HG03159 (cell line): ENCODE measurements around the gene CADPS2.

Source experiments
- ATAC-seq: cut with Tn5 transposase; IDR thresholded peaks from one replicate; pipeline ENCODE4 v1.9.1; 2021; ENCODE audit warnings: mild to moderate bottlenecking, moderate library complexity; ENCODE audit not compliant: unreplicated experiment

The CADPS2 gene

DNA sequence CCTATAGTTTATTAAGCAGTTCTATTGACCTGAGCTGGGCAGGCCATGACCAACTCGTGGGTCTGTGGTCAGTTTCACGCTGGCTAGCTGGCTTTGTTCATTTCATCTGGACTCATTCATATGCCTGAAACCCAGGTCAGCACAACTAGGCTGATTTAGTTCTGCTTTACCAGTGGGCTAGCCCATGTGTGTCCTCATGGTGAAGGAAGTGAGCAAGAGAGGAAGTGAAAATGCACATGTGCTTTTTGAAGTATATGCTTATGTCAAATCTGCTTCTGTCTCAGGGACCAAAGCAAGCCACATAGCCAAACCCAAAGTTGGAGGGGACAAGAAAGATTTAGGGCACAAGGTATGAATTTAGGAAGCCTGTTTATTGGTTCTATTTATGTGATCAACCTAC is 341.8 kb downstream of the CADPS2 start:
- ATAC-seq = peak; percentile 95

- no peak for ATAC-seq
These were observed 342.4 kb downstream of the CADPS2 start for GRCh38 chr7:122543891-122544290.

DNA sequence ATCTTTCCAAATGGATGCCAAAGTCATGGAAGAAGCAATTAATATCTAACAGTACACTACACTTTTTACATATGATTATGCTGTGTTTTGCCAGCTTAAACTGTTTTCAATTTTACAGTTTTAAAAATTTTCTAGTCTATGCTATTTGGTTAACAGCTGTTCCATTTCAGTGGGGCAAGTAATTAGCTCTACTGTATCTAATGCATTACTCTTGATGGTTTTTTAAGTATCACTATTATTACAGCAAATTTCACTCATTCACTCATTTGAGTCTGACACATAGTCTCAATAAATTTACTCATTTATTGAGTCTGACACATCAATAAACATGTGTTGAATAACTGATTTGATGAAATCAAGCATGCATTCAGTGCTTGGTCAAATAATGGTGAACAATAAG is 343.1 kb downstream of the CADPS2 start:
- ATAC-seq = no peak

DNA sequence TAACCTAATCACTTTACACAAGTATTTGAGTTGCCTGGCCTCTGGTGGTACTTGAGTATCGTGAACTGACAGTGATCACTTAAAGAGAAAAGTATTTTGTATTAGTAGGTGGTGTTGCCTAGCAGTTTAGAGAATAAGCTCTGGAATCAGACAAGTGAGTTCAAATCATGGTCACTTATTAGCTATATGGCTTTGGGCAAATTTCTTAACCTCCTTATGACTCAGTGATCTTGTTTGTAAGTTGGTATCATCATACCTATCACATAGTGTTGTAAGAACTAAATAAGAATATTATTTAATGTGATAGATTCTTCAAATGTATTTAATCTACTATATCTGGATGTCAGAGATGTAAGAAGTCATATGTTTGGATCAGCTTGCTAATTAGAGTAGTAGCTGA is 351.2 kb downstream of the CADPS2 start:
- no peak for ATAC-seq

- ATAC-seq = no peak
These were observed 353.6 kb downstream of the CADPS2 start for GRCh38 chr7:122532406-122533269.

DNA sequence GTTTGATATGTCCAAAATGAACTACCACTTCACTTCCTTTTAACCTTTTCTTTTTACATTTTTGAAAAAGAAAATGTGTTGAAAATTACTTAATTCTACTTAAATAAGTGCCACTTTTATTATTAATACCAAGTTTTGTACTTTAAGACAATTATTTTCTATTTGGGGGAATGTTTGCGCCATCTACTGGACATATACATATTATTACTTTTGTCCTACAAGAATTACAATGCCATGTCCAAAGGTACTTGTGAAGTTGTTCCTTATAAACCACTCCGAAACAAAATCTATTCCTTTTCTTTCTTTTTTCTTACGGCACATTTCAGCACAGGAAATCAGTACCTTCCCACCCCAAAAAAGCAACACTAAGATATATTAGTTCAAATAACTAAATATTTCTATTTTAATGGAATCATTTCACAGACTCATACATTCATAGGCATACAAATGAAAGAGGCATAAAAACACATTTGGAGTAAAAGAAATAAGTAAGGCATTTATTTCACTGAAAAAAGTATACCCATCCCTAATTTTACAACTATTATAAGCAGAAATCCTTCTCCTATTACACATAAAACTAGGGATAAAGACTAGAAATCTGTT is 357.3 kb downstream of the CADPS2 start:
- ATAC-seq = peak; percentile 57

DNA sequence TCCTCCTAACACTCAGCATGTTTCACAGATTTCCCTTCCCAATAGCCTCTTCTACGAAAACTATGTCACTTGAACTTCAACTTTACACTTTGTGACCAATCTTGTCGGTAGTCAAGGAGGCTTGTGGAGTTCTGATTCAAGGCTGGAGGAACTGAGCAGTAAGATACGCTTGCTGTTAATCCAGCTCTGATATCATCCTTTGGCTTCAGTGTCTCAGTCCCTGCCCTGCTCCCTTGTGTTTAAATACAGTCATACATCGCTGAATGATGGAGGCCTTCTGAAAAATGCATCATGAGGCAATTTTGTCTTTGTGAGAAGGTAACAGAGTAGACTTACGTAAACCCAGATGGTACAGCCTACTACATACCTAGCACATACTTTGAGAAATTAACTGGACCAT is 360.9 kb downstream of the CADPS2 start:
- no peak for ATAC-seq

DNA sequence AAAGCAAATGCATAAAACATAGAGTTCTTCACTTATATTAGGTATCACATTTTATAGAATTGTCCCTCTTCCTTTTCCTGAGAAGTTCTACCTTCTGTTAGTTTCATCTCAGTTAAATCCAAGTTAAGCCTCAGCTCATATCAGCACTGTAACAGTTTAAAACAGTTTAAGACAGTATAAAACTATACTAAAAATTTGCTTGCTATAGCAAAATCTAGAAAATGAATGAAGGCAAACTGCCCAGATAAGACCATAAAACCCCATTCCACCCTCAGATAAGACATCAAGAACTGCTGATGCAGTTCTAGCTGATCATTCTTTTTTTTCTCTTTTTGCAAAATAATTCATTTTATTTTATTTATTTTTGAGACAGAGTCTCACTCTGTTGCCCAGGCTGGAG is 364.5 kb downstream of the CADPS2 start:
- no peak for ATAC-seq

- no peak for ATAC-seq
These were observed 365.2 kb downstream of the CADPS2 start for GRCh38 chr7:122520971-122521555.

- no peak for ATAC-seq
These were observed 367.8 kb downstream of the CADPS2 start for GRCh38 chr7:122518488-122518887.

- ATAC-seq = no peak
These were observed 368.7 kb downstream of the CADPS2 start for GRCh38 chr7:122517576-122517975.

DNA sequence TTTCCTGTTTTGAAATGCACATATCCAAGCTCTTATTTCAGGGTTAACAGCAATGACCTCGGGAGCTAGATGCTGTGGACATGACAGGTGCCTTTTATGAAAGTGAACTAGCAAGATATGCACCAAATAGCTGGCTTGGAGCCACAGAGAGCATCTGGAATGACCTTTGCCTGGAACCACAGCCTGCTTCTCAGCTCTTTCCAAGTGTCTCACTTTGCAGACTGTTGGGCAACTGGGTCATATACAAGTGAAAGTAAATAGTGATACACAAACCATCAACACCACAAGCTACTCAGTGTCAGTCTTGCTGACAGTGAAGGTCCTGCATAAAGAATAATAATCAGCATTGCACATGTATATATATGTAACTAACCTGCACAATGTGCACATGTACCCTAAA is 370.9 kb downstream of the CADPS2 start:
- no peak for ATAC-seq

DNA sequence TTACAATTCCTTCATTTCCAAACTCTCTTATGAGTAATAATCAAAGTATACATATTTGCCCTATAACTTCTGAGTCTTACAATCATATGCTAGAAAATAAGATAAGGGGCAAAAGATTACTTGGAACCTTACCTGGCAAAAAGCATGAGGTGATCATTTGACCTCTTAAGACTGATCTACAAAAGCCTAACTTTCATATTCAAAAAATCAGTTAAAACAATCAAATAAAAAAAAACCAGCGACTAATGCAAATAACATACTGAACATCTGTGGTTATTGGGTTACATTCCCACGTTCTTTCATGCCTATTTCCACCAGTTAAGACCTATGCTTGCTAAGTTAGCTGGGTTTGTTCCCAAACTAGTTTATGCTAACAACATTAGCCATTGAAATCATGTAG is 375.0 kb downstream of the CADPS2 start:
- no peak for ATAC-seq

DNA sequence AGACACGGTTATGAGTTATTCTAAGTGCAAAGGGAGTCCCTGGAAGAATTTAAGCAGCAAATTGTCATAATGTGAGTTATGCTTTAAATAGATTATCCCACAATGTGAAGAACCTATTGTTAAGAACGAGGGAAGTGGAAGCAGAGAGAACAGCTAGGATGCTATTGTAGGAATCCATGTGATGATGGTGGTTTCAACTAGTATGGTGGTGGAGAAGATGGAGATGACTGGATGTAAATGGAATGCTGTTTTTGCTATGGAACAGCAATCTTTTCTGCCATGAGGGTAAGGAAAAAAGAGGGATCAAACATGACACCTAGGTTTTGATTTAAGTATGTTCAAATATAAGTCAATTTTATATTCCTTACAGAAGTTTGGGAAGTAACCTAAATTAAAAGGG is 378.7 kb downstream of the CADPS2 start:
- no peak for ATAC-seq

DNA sequence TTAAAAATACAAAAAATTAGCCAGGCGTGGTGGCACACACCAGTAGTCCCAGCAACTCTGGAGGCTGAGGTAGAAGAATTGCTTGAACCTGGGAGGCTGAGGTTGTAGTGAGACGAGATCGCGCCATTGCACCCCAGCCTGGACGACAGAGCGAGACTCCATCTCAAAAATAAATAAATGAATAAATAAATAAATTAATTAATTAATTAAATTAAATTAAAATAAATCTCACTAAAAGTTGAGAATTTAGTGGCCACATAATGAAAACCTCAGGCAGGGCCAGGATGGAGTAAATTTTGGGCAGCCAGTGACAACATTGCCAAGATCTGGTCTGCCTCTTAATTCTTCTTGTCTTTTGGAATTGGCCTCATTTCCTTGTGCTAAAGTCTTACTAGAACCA is 394.3 kb downstream of the CADPS2 start:
- ATAC-seq = no peak

GRCh38 chr7:122488241-122488640 is 398.0 kb downstream of the CADPS2 start:
- ATAC-seq = no peak

GRCh38 chr7:122487131-122487530 is 399.1 kb downstream of the CADPS2 start:
- ATAC-seq = no peak

DNA sequence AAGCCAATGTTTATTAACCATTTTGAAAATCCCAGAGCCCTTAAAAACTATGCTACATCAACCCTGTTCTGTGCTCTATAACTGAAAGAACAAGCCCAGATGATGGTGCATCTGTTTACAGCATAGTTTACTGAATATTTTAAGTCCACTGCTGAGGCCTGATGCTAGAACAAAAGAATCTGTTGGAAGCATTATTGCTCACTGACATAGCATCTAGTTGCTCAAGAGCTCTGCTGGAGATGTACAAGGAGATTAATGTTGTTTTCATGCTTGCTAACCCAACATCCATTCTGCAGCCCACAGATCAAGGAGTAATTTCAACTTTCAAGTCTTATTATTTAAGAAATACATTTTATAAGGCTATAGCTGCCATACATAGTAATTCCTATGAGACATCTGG is 400.4 kb downstream of the CADPS2 start:
- no peak for ATAC-seq

DNA sequence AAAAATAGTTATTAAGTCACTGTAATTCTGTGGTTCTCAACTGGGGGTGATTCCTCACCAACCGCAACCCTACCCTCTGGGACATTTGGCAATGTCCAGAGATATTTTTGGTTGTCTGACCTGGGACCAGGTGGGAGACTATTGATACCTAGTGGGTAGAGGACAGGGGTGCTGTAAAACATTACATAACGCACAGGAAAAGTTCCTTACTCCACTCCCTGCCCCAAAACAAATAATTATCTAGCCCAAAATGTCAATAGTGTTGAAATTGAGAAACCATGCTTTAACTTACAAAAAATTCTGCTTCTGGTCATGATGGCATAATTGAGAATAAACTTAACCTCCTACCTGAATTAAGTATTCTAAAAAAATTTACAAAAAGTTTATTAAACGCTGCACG is 404.0 kb downstream of the CADPS2 start:
- no peak for ATAC-seq

- ATAC-seq = no peak
These were observed 415.4 kb downstream of the CADPS2 start for GRCh38 chr7:122470859-122471258.

DNA sequence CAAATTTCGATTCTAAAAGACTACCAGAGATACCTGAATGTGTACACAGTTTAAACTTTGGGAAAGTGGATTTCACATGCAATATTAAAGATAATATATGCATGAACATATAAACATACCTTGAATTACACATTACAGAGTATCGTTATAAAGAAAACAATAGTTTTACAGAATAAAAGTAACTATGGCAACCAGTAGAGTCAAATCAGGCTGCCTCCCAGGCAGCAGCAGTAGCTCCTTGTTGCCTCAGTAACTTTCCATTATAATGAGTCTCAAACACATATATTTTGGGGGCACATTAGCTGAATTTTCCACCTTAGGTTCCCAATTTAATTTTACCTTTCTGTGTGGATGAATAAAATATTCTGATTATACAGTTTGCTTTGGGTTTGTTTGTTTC is 417.3 kb downstream of the CADPS2 start:
- ATAC-seq = no peak
